GM13977 (cell line): ENCODE results near the gene CDH23.

ENCODE experiments used
- DNase-seq: peaks from one replicate; pipeline ENCODE4 v3.0.0; 2012; ENCODE audit warnings: low spot score
- CTCF ChIP-seq: IDR thresholded peaks from 2 replicates; pipeline ENCODE4 v1.5.1; 2012; ENCODE audit warnings: mild to moderate bottlenecking, control low read depth; ENCODE audit not compliant: insufficient read depth; ENCODE audit errors: extremely low read depth, missing control alignments
- in situ Hi-C: fragments of 300-500 bp; cut with MboI; formaldehyde crosslinking; loops from one replicate; pipeline ENCODE4 v1.12.0; 2022; ENCODE audit warnings: low sequenced_read_pairs, low pct_unique_long_range_greater_than_20kb, mixed read lengths, inconsistent platforms; ENCODE audit not compliant: unreplicated experiment

CDH23 gene

GRCh38 chr10:71690094-71690720, 293.5 kb downstream of the CDH23 start:
- in situ Hi-C loops: no loop called here
- DNase-seq: no peak
- no peak for TF ChIP-seq CTCF

GRCh38 chr10:71691405-71691804, 294.7 kb downstream of the CDH23 start:
- DNase-seq: no peak
- in situ Hi-C loops: no loop called here
- no peak for TF ChIP-seq CTCF

- no peak for TF ChIP-seq CTCF
- DNase-seq: no peak
- in situ Hi-C loops: no loop called here
Observed at GRCh38 chr10:71692598-71693306, 296.0 kb downstream of the CDH23 start.

- DNase-seq: no peak
Observed at GRCh38 chr10:71693377-71693776, 296.7 kb downstream of the CDH23 start.

GRCh38 chr10:71694039-71694501, 297.4 kb downstream of the CDH23 start:
- no peak for DNase-seq
- no peak for TF ChIP-seq CTCF
- in situ Hi-C loops: no loop called here

More at GRCh38 chr10:71693377-71693776, 296.7 kb downstream of the CDH23 start:
- in situ Hi-C loops: no loop called here
- TF ChIP-seq CTCF: no peak

GRCh38 chr10:71694567-71694968, 297.8 kb downstream of the CDH23 start:
- DNase-seq: peak; percentile 92
- no peak for TF ChIP-seq CTCF
- in situ Hi-C loops: no loop called here
